Ishikawa (cell line): ENCODE measurements around the gene PPM1E.

Experiments used
- CEBPB ChIP-seq: IDR thresholded peaks from 2 replicates; pipeline ENCODE4 v1.6.1; 2012
- CREB1 ChIP-seq: IDR thresholded peaks from 2 replicates; pipeline ENCODE4 v1.6.1; 2012; ENCODE audit warnings: low read depth
- EGR1 ChIP-seq: IDR thresholded peaks from 2 replicates; pipeline ENCODE4 v1.6.1; 2012
- EP300 ChIP-seq: IDR thresholded peaks from 2 replicates; pipeline ENCODE4 v1.6.1; 2012; ENCODE audit warnings: borderline replicate concordance
- FOXM1 ChIP-seq: IDR thresholded peaks from 2 replicates; pipeline ENCODE4 v1.6.1; 2012; ENCODE audit warnings: low read depth, borderline replicate concordance
- RAD21 ChIP-seq: IDR thresholded peaks from 2 replicates; pipeline ENCODE4 v1.6.1; 2012; ENCODE audit warnings: low read depth
- TAF1 ChIP-seq: IDR thresholded peaks from 2 replicates; pipeline ENCODE4 v1.6.1; 2012; ENCODE audit warnings: low read depth, mild to moderate bottlenecking
- YY1 ChIP-seq: IDR thresholded peaks from 2 replicates; pipeline ENCODE4 v1.6.1; 2012; ENCODE audit warnings: low read depth
- TF ChIP-seq, protein P1 (sequence below): IDR thresholded peaks from 2 replicates; pipeline ENCODE4 v1.6.1; 2012

DNA sequence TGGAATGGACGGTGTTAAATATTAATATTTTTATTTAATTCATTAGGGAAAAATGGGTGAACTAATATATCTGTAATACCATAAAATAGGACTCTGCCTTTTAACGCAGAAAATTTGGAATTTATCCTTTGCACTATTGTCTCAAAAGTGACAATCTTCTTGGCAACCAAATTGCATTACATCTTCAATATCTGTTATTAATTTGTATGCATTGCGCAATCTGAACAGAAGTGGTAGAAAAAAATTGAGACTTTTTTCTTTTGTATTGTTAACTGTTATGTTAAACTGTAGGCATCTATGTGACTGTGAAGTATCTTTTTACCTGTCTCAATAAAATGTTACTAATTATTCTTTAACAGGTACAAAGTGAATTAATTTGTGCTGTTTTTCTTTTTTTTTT, 55.6 kb downstream of the PPM1E start:
- TF ChIP-seq EP300 (no peak), TAF1 (no peak), CEBPB (peak; percentile 88), YY1 (no peak), CREB1 (no peak), EGR1 (no peak), FOXM1 (no peak), RAD21 (no peak)
- TF ChIP-seq, protein P1, sequence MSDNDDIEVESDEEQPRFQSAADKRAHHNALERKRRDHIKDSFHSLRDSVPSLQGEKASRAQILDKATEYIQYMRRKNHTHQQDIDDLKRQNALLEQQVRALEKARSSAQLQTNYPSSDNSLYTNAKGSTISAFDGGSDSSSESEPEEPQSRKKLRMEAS = no peak
